Fibroblast of mammary gland (primary cell): ENCODE measurements around the gene ADTRP.

Experiments used
- DNase-seq: peaks from one replicate; pipeline ENCODE4 v3.0.0-alpha.2; 2010; ENCODE audit warnings: low read depth
- H3K4me3 ChIP-seq: 2 replicates; pipeline ENCODE4 v1.5.1; 2011; ENCODE audit warnings: low read depth, mild to moderate bottlenecking, low read length, moderate library complexity; ENCODE audit not compliant: control insufficient read depth
- TF ChIP-seq, protein P1 (sequence below): conservative IDR thresholded peaks from 2 replicates; pipeline ENCODE4 v1.5.1; 2011; ENCODE audit warnings: low read depth, low read length, inconsistent platforms; ENCODE audit not compliant: control insufficient read depth, insufficient read depth

The ADTRP gene

GRCh38 chr6:11672669-11673068, 105.9 kb downstream of the ADTRP start:
- H3K4me3 ChIP-seq = no peak overlapping the region
- no peak for DNase-seq
- TF ChIP-seq, protein P1, sequence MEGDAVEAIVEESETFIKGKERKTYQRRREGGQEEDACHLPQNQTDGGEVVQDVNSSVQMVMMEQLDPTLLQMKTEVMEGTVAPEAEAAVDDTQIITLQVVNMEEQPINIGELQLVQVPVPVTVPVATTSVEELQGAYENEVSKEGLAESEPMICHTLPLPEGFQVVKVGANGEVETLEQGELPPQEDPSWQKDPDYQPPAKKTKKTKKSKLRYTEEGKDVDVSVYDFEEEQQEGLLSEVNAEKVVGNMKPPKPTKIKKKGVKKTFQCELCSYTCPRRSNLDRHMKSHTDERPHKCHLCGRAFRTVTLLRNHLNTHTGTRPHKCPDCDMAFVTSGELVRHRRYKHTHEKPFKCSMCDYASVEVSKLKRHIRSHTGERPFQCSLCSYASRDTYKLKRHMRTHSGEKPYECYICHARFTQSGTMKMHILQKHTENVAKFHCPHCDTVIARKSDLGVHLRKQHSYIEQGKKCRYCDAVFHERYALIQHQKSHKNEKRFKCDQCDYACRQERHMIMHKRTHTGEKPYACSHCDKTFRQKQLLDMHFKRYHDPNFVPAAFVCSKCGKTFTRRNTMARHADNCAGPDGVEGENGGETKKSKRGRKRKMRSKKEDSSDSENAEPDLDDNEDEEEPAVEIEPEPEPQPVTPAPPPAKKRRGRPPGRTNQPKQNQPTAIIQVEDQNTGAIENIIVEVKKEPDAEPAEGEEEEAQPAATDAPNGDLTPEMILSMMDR = no peak

DNA sequence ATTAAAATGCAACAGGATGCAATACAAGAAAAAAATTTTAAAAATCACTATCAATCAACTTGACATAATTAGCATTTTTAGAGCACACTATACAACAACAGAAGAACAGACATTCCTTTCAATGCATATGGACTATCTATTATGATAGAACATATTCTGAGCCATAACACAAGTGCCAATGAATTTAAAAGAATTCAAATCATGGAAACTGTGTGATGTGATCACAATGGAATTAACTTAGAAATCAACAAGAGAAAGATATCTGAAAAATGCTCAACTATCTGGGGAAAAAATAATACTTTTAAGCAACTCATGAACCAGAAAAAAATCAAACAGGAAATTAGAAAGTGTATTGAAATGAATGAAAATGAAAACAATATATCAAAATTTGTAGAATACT, 106.3 kb downstream of the ADTRP start:
- H3K4me3 ChIP-seq = no peak overlapping the region
- TF ChIP-seq, protein P1 = no peak
- DNase-seq = no peak

DNA sequence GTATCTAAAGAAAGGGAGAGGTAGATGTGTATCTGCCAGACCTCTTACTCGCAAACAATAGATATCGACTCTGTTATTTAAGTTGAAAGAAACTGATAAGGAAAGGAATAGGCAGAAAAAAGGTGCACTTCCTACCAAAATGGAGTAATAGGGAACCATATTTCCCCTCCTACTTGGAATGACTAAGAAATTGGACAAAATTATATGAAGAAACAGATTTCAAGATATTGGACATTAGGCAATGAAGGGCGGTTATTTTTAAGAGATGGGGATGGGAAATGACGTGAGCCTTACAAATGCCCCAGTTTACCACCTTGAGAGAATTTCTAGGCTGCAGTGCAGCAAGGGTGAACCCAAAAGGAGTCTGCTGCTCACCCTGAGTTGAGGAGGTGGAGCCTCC, 108.9 kb downstream of the ADTRP start:
- TF ChIP-seq, protein P1 = no peak
- no peak for DNase-seq
- H3K4me3 ChIP-seq = no peak overlapping the region

DNA sequence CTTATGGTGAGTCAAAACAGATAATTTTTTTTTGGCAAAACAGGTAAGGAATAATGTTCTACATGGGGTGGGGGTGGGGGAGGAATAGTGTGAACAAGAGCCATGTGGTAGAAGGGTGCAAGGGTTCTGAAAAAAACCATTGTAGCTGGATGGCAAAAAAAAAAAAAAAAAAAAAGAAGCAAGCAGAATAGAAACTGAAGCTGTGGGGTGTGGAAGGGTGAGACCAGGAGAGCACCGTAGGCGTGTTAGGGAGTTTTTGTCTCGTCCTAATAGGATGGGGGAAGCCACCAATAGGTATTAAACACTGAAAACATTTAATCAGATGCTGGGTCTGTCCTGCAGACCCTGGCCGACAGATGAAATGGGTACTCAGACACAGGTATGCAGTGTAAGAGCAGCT, 110.1 kb downstream of the ADTRP start:
- no peak overlapping the region for H3K4me3 ChIP-seq
- TF ChIP-seq, protein P1 = no peak
- no peak for DNase-seq

DNA sequence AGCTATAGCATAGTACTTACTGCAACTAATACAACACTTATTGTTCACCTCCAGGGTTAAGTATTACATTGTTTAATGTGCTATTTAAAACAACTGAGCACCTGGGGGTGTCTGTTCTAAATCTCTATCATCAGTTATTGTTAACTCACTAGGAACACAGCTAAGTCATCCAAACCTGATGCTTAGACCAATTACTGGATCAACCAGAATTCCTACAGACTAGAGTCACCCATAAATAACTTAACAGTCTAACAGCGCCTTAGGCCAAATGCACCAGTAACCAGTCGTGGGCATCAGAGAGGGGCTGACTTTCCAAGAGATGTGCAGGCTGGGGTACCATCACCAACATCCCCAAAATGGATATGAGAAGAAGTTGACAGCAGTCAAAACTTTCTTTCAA, 110.7 kb downstream of the ADTRP start:
- TF ChIP-seq, protein P1 = no peak
- H3K4me3 ChIP-seq = no peak overlapping the region

DNA sequence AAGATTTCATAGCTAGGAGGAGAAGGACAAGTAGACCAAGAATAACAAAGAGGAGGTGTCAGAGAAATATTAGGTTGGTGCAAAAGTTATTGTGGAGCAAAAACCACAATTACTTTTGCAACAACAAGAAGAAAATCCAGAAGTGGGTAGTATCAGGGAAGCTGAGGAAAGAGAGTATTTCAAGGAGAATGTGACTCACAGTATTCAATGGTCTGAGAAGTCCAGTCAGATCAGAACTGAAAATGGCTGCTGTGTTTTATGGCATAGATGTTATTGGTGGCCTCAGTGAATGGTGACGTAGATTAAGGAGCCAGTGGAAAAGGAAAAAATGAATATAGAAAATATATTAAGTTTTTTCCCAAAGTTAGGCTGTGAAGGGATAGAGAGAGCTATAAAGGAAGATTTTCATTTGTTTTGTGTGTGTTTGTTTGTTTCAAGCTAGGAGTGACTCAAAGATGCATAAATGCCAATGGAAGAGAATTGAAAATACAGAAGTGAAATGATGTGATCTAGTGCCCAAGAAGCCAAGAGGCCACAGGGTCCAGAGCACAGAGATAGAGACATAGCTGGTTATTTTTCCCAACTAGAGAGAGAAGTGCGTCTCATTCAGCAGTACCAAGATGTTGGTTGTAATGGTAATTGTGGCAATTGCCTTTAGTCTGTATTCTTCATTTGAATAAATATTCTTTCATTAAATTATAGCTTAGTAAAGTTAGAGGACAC, 112.8 kb downstream of the ADTRP start:
- no peak for DNase-seq
- H3K4me3 ChIP-seq = no peak overlapping the region
- TF ChIP-seq, protein P1 = no peak

More for the DNA sequence above, 110.7 kb downstream of the ADTRP start:
- no peak for DNase-seq
